Immature natural killer cell (primary cell): ENCODE measurements around the gene NKX6-1. TPM values are rescaled to one million over a fixed set of nuclear protein-coding genes. Genes with fewer than 3 reads are reported as not detected.
A peak's percentile ranks its signal among the peaks of the same experiment; 100 is the strongest.

Experiments
- DNase-seq, 3 donors: peaks; one replicate each; pipeline ENCODE4 v3.0.0; 2022; ENCODE audit warnings: mixed read lengths in 1 of 3
- H3K27ac Mint-ChIP-seq, 6 donors: one replicate each; pipeline ENCODE4 v1.8.0; 2020; ENCODE audit warnings: mixed read lengths in 6 of 6, mild to moderate bottlenecking in 5 of 6, inconsistent platforms in 4 of 6, moderate library complexity in 3 of 6
- H3K27me3 Mint-ChIP-seq, 3 donors: one replicate each; pipeline ENCODE4 v1.8.0; 2020 to 2021; ENCODE audit warnings: low read depth in 3 of 3, mild to moderate bottlenecking in 3 of 3, mixed read lengths in 3 of 3, moderate library complexity in 3 of 3, inconsistent platforms in 1 of 3
- H3K36me3 Mint-ChIP-seq, 3 donors: one replicate each; pipeline ENCODE4 v1.8.0; 2020; ENCODE audit warnings: mixed read lengths in 3 of 3, inconsistent platforms in 2 of 3, mild to moderate bottlenecking in 2 of 3
- H3K4me1 Mint-ChIP-seq, 2 donors: one replicate each; pipeline ENCODE4 v1.8.0; 2020; ENCODE audit warnings: inconsistent platforms in 2 of 2, mild to moderate bottlenecking in 2 of 2, mixed read lengths in 2 of 2, moderate library complexity in 1 of 2
- H3K4me3 Mint-ChIP-seq, 5 donors: one replicate each; pipeline ENCODE4 v1.8.0; 2020; ENCODE audit warnings: mild to moderate bottlenecking in 5 of 5, mixed read lengths in 5 of 5, inconsistent platforms in 3 of 5, moderate library complexity in 3 of 5
- H3K9me3 Mint-ChIP-seq, 6 donors: one replicate each; pipeline ENCODE4 v1.8.0; 2020; ENCODE audit warnings: mild to moderate bottlenecking in 6 of 6, mixed read lengths in 6 of 6, inconsistent platforms in 4 of 6, moderate library complexity in 3 of 6
- polyA plus RNA-seq, 3 donors: library from polyadenylated mRNA; unstranded; fragments of 300-500 nt; fragmentation: Illumina TruSeq; gene quantifications; one replicate each; pipeline ENCODE4 v1.2.3, GENCODE V29; 2021

Gene NKX6-1
- polyA plus RNA-seq, 3 donors from 2014 or later = not detected

- peak overlapping the region in 2 of 5 donors; percentile 18 to 30 for H3K4me3 Mint-ChIP-seq
- peaks cover 32 to 37% (median 34%) of the 10 kb centered on the region in 3 donors for H3K27me3 Mint-ChIP-seq
- H3K27ac Mint-ChIP-seq = no peak overlapping the region
- peaks cover 0 to 7% of the 10 kb centered on the region in 2 donors for H3K4me1 Mint-ChIP-seq
- no peak for DNase-seq
- H3K9me3 Mint-ChIP-seq = peaks cover 5 to 62% (median 24%) of the 10 kb centered on the region in 6 donors
- peaks cover 0 to 5% (median 4%) of the 10 kb centered on the region in 3 donors for H3K36me3 Mint-ChIP-seq
These were observed 17.8 kb downstream of the NKX6-1 start for GRCh38 chr4:84481077-84481859.

GRCh38 chr4:84480082-84480481 is 19.0 kb downstream of the NKX6-1 start:
- peaks cover 5 to 55% (median 22%) of the 10 kb centered on the region in 6 donors for H3K9me3 Mint-ChIP-seq
- peaks cover 0 to 5% (median 4%) of the 10 kb centered on the region in 3 donors for H3K36me3 Mint-ChIP-seq
- H3K4me3 Mint-ChIP-seq = no peak overlapping the region
- DNase-seq = no peak
- peaks cover 27 to 32% (median 32%) of the 10 kb centered on the region in 3 donors for H3K27me3 Mint-ChIP-seq
- H3K4me1 Mint-ChIP-seq = peaks cover 0 to 7% of the 10 kb centered on the region in 2 donors
- H3K27ac Mint-ChIP-seq = no peak overlapping the region

GRCh38 chr4:84479663-84480062 is 19.4 kb downstream of the NKX6-1 start:
- Mint-ChIP-seq H3K9me3 (peaks cover 5 to 53% (median 22%) of the 10 kb centered on the region in 6 donors), H3K36me3 (peaks cover 0 to 5% (median 4%) of the 10 kb centered on the region in 3 donors), H3K27ac (no peak overlapping the region), H3K27me3 (peaks cover 25 to 32% (median 32%) of the 10 kb centered on the region in 3 donors), H3K4me3 (no peak overlapping the region), H3K4me1 (peaks cover 0 to 7% of the 10 kb centered on the region in 2 donors)
- no peak for DNase-seq

- peaks cover 6 to 44% (median 14%) of the 10 kb centered on the region in 6 donors for H3K9me3 Mint-ChIP-seq
- H3K4me1 Mint-ChIP-seq = peaks cover 0 to 7% of the 10 kb centered on the region in 2 donors
- H3K27me3 Mint-ChIP-seq = peaks cover 19 to 25% (median 22%) of the 10 kb centered on the region in 3 donors
- no peak overlapping the region for H3K4me3 Mint-ChIP-seq
- no peak for DNase-seq
- H3K36me3 Mint-ChIP-seq = peaks cover 0 to 5% (median 4%) of the 10 kb centered on the region in 3 donors
- H3K27ac Mint-ChIP-seq = no peak overlapping the region
These were observed 21.4 kb downstream of the NKX6-1 start for GRCh38 chr4:84477738-84478137.

- no peaks in the 10 kb centered on the region for H3K4me1 Mint-ChIP-seq
- H3K27me3 Mint-ChIP-seq = peaks cover 2 to 8% (median 7%) of the 10 kb centered on the region in 3 donors
- DNase-seq = no peak
- no peaks in the 10 kb centered on the region for H3K36me3 Mint-ChIP-seq
- no peak overlapping the region for H3K27ac Mint-ChIP-seq
- H3K4me3 Mint-ChIP-seq = no peak overlapping the region
- peaks cover 0 to 15% (median under 1%) of the 10 kb centered on the region in 6 donors for H3K9me3 Mint-ChIP-seq
These were observed 25.0 kb downstream of the NKX6-1 start for GRCh38 chr4:84474107-84474506.

GRCh38 chr4:84472154-84472553 is 26.9 kb downstream of the NKX6-1 start:
- Mint-ChIP-seq H3K27ac (no peak overlapping the region), H3K27me3 (peaks cover 2 to 3% (median 2%) of the 10 kb centered on the region in 3 donors), H3K36me3 (no peaks in the 10 kb centered on the region), H3K4me3 (no peak overlapping the region), H3K4me1 (no peaks in the 10 kb centered on the region), H3K9me3 (peaks cover 0 to 9% (median 0%) of the 10 kb centered on the region in 6 donors)
- DNase-seq = no peak

- DNase-seq = no peak
- no peak overlapping the region for H3K27ac Mint-ChIP-seq
- no peaks in the 10 kb centered on the region for H3K36me3 Mint-ChIP-seq
- no peaks in the 10 kb centered on the region for H3K4me1 Mint-ChIP-seq
- peaks cover 0 to 9% (median under 1%) of the 10 kb centered on the region in 6 donors for H3K9me3 Mint-ChIP-seq
- H3K27me3 Mint-ChIP-seq = peaks cover 0 to 2% (median 0%) of the 10 kb centered on the region in 3 donors
- H3K4me3 Mint-ChIP-seq = no peak overlapping the region
These were observed 28.8 kb downstream of the NKX6-1 start for GRCh38 chr4:84470204-84470785.

- H3K4me3 Mint-ChIP-seq = no peak overlapping the region
- H3K36me3 Mint-ChIP-seq = no peaks in the 10 kb centered on the region
- peaks cover 0 to 6% (median 0%) of the 10 kb centered on the region in 6 donors for H3K9me3 Mint-ChIP-seq
- peaks cover 0 to 3% (median 2%) of the 10 kb centered on the region in 3 donors for H3K27me3 Mint-ChIP-seq
- no peaks in the 10 kb centered on the region for H3K4me1 Mint-ChIP-seq
- H3K27ac Mint-ChIP-seq = no peak overlapping the region
- no peak for DNase-seq
These were observed 31.5 kb downstream of the NKX6-1 start for GRCh38 chr4:84467601-84468000.

- Mint-ChIP-seq H3K4me1 (no peaks in the 10 kb centered on the region), H3K36me3 (peaks cover 0 to 4% (median 0%) of the 10 kb centered on the region in 3 donors), H3K27me3 (peaks cover 2 to 4% (median 4%) of the 10 kb centered on the region in 3 donors), H3K4me3 (no peak overlapping the region), H3K27ac (no peak overlapping the region), H3K9me3 (peaks cover 1 to 5% (median 4%) of the 10 kb centered on the region in 6 donors)
- DNase-seq = no peak
These were observed 39.3 kb downstream of the NKX6-1 start for GRCh38 chr4:84459783-84460182.

GRCh38 chr4:84456157-84456556 is 42.9 kb downstream of the NKX6-1 start:
- no peak overlapping the region for H3K27ac Mint-ChIP-seq
- H3K27me3 Mint-ChIP-seq = peaks cover 0 to 3% (median 1%) of the 10 kb centered on the region in 3 donors
- DNase-seq = no peak
- H3K4me1 Mint-ChIP-seq = no peaks in the 10 kb centered on the region
- H3K9me3 Mint-ChIP-seq = peaks cover 0 to 11% (median 2%) of the 10 kb centered on the region in 6 donors
- H3K36me3 Mint-ChIP-seq = peaks cover 0 to 4% (median 0%) of the 10 kb centered on the region in 3 donors
- no peak overlapping the region for H3K4me3 Mint-ChIP-seq

GRCh38 chr4:84455697-84456096 is 43.4 kb downstream of the NKX6-1 start:
- peaks cover 0 to 1% (median 0%) of the 10 kb centered on the region in 3 donors for H3K27me3 Mint-ChIP-seq
- peaks cover 0 to 11% (median 0%) of the 10 kb centered on the region in 6 donors for H3K9me3 Mint-ChIP-seq
- no peaks in the 10 kb centered on the region for H3K4me1 Mint-ChIP-seq
- no peak for DNase-seq
- no peak overlapping the region for H3K27ac Mint-ChIP-seq
- peaks cover 0 to 4% (median 0%) of the 10 kb centered on the region in 3 donors for H3K36me3 Mint-ChIP-seq
- no peak overlapping the region for H3K4me3 Mint-ChIP-seq

GRCh38 chr4:84451546-84451945 is 47.5 kb downstream of the NKX6-1 start:
- H3K36me3 Mint-ChIP-seq = no peaks in the 10 kb centered on the region
- H3K4me1 Mint-ChIP-seq = no peaks in the 10 kb centered on the region
- H3K9me3 Mint-ChIP-seq = peaks cover 0 to 7% (median 2%) of the 10 kb centered on the region in 6 donors
- H3K4me3 Mint-ChIP-seq = no peak overlapping the region
- no peak for DNase-seq
- H3K27me3 Mint-ChIP-seq = peaks cover 0 to 1% (median 0%) of the 10 kb centered on the region in 3 donors
- no peak overlapping the region for H3K27ac Mint-ChIP-seq

- Mint-ChIP-seq H3K27ac (no peak overlapping the region), H3K9me3 (peaks cover 0 to 11% (median 2%) of the 10 kb centered on the region in 6 donors), H3K36me3 (no peaks in the 10 kb centered on the region), H3K4me1 (no peaks in the 10 kb centered on the region), H3K27me3 (peaks cover 0 to 4% (median 2%) of the 10 kb centered on the region in 3 donors), H3K4me3 (no peak overlapping the region)
- DNase-seq = no peak
These were observed 55.6 kb downstream of the NKX6-1 start for GRCh38 chr4:84443523-84443922.

- peaks cover 0 to 4% (median 2%) of the 10 kb centered on the region in 3 donors for H3K27me3 Mint-ChIP-seq
- H3K27ac Mint-ChIP-seq = no peak overlapping the region
- H3K4me3 Mint-ChIP-seq = no peak overlapping the region
- no peak for DNase-seq
- no peaks in the 10 kb centered on the region for H3K36me3 Mint-ChIP-seq
- H3K4me1 Mint-ChIP-seq = no peaks in the 10 kb centered on the region
- peaks cover 0 to 11% (median under 1%) of the 10 kb centered on the region in 6 donors for H3K9me3 Mint-ChIP-seq
These were observed 56.3 kb downstream of the NKX6-1 start for GRCh38 chr4:84442778-84443177.
